Endothelial cell of umbilical vein (primary cell): ENCODE data around the gene MIEF1.

Experiments
- EZH2 ChIP-seq: IDR thresholded peaks from 2 replicates; pipeline ENCODE4 v1.6.1; 2012; ENCODE audit warnings: borderline replicate concordance, low read depth, mild to moderate bottlenecking, moderate library complexity, low read length, inconsistent platforms; ENCODE audit not compliant: severe bottlenecking
- FOS ChIP-seq: IDR thresholded peaks from 2 replicates; pipeline ENCODE4 v1.6.1; 2011; ENCODE audit warnings: mild to moderate bottlenecking, low read length, moderate library complexity, borderline replicate concordance; ENCODE audit not compliant: insufficient read depth
- GATA2 ChIP-seq: IDR thresholded peaks from 2 replicates; pipeline ENCODE4 v1.7.0; 2011; ENCODE audit warnings: low read depth, mild to moderate bottlenecking, moderate library complexity, mixed read lengths, low read length; ENCODE audit not compliant: insufficient read length, insufficient read depth
- POLR2A ChIP-seq: IDR thresholded peaks from 2 replicates; pipeline ENCODE4 v1.6.1; 2012; ENCODE audit warnings: low read depth, mild to moderate bottlenecking, control low read depth, low read length
- POLR2AphosphoS5 ChIP-seq: IDR thresholded peaks from 2 replicates; pipeline ENCODE4 v1.6.1; 2012; ENCODE audit warnings: low read depth, mild to moderate bottlenecking, control low read depth, low read length, moderate library complexity; ENCODE audit not compliant: insufficient read depth
- TF ChIP-seq, protein P1 (sequence below), 2 donors: IDR thresholded peaks; 1 replicate in 1 of 2; 2 replicates in 1 of 2; pipeline ENCODE4 v1.5.1; 2011; ENCODE audit warnings: low read length in 2 of 2, mild to moderate bottlenecking in 2 of 2, moderate library complexity in 2 of 2, control low read depth in 1 of 2, inconsistent platforms in 1 of 2, low read depth in 1 of 2; ENCODE audit not compliant: insufficient read depth in 1 of 2; ENCODE audit errors: extremely low read depth in 1 of 2
- TF ChIP-seq, protein P2 (sequence below): IDR thresholded peaks from 2 replicates; pipeline ENCODE4 v1.6.1; 2011; ENCODE audit not compliant: insufficient read depth, insufficient read length

DNA sequence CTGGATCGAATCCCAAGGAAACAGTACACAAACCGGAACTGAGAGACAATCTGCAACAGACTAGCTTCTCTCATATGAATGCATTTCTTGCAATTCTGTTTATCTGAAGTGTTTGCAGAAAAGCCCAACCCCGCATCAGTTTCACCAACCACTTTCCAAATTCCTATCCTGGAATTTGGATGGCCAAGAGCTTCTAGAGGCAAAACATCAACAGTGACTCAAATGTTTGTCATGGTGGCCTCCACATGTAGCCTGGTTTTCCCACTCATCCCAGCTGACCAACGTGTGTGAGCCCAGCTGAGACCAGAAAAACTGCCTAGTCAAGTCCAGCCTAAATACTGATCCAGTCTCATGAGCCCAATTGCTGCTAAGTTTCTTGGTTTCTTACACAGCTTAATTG is 8.3 kb upstream of the MIEF1 start:
- TF ChIP-seq POLR2AphosphoS5 (no peak), EZH2 (no peak), POLR2A (no peak), GATA2 (no peak), FOS (no peak)
- TF ChIP-seq, protein P1, sequence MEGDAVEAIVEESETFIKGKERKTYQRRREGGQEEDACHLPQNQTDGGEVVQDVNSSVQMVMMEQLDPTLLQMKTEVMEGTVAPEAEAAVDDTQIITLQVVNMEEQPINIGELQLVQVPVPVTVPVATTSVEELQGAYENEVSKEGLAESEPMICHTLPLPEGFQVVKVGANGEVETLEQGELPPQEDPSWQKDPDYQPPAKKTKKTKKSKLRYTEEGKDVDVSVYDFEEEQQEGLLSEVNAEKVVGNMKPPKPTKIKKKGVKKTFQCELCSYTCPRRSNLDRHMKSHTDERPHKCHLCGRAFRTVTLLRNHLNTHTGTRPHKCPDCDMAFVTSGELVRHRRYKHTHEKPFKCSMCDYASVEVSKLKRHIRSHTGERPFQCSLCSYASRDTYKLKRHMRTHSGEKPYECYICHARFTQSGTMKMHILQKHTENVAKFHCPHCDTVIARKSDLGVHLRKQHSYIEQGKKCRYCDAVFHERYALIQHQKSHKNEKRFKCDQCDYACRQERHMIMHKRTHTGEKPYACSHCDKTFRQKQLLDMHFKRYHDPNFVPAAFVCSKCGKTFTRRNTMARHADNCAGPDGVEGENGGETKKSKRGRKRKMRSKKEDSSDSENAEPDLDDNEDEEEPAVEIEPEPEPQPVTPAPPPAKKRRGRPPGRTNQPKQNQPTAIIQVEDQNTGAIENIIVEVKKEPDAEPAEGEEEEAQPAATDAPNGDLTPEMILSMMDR (IDR thresholded peaks at IDR 0.05; ENCODE audit: extremely low read depth in 1 of 2, insufficient read depth in 1 of 2, low read depth in 1 of 2, low read length in 2 of 2), result no peak
- TF ChIP-seq, protein P2, sequence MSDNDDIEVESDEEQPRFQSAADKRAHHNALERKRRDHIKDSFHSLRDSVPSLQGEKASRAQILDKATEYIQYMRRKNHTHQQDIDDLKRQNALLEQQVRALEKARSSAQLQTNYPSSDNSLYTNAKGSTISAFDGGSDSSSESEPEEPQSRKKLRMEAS, result no peak
